CD4-positive, alpha-beta T cell treated with Interleukin-1 beta for 1 hour (primary cell): ENCODE measurements around the gene MYO18B.

Source experiments
- DNase-seq, 2 donors: peaks; one replicate each; pipeline ENCODE4 v3.0.0-alpha.2; 2020 to 2022

MYO18B gene

GRCh38 chr22:25780673-25781072 is 38.7 kb downstream of the MYO18B start:
- DNase-seq = no peak

- DNase-seq = no peak
Measured at GRCh38 chr22:25781801-25782200, 39.8 kb downstream of the MYO18B start.

- no peak for DNase-seq
Measured at GRCh38 chr22:25782831-25783230, 40.8 kb downstream of the MYO18B start.

- no peak for DNase-seq
Measured at GRCh38 chr22:25783856-25784255, 41.9 kb downstream of the MYO18B start.

GRCh38 chr22:25786165-25786564 is 44.2 kb downstream of the MYO18B start:
- no peak for DNase-seq

- DNase-seq = no peak
Measured at GRCh38 chr22:25791556-25791955, 49.6 kb downstream of the MYO18B start.

GRCh38 chr22:25795478-25795877 is 53.5 kb downstream of the MYO18B start:
- no peak for DNase-seq

GRCh38 chr22:25797498-25798290 is 55.7 kb downstream of the MYO18B start:
- no peak for DNase-seq

GRCh38 chr22:25800766-25801165 is 58.8 kb downstream of the MYO18B start:
- DNase-seq = no peak

GRCh38 chr22:25802018-25802417 is 60.0 kb downstream of the MYO18B start:
- no peak for DNase-seq

GRCh38 chr22:25804676-25805075 is 62.7 kb downstream of the MYO18B start:
- no peak for DNase-seq

GRCh38 chr22:25806579-25806978 is 64.6 kb downstream of the MYO18B start:
- no peak for DNase-seq

GRCh38 chr22:25814685-25815084 is 72.7 kb downstream of the MYO18B start:
- no peak for DNase-seq

- no peak for DNase-seq
Measured at GRCh38 chr22:25815561-25815960, 73.6 kb downstream of the MYO18B start.

GRCh38 chr22:25816522-25817059 is 74.6 kb downstream of the MYO18B start:
- no peak for DNase-seq

- DNase-seq = no peak
Measured at GRCh38 chr22:25817092-25817943, 75.3 kb downstream of the MYO18B start.

GRCh38 chr22:25818541-25818940 is 76.6 kb downstream of the MYO18B start:
- DNase-seq = no peak

GRCh38 chr22:25822344-25822743 is 80.4 kb downstream of the MYO18B start:
- no peak for DNase-seq

- DNase-seq = no peak
Measured at GRCh38 chr22:25823276-25823675, 81.3 kb downstream of the MYO18B start.

GRCh38 chr22:25824828-25825423 is 82.9 kb downstream of the MYO18B start:
- DNase-seq = no peak

- no peak for DNase-seq
Measured at GRCh38 chr22:25827415-25827814, 85.4 kb downstream of the MYO18B start.

GRCh38 chr22:25828422-25828821 is 86.4 kb downstream of the MYO18B start:
- DNase-seq = no peak

GRCh38 chr22:25829237-25829636 is 87.2 kb downstream of the MYO18B start:
- DNase-seq = no peak
